ENCODE data around the gene NUP54. TPM values are rescaled to one million over a fixed set of nuclear protein-coding genes. Genes with fewer than 3 reads are reported as not detected.

NUP54 gene
- 70.4 TPM for polyA plus RNA-seq (2013, experiment 1 of 2)
- 69.4 TPM for polyA plus RNA-seq (2013, experiment 2 of 2)

GRCh38 chr4:76148142-76148865 is at the start of gene NUP54:
NUP54 (minus strand) TSS chr4:76148397; CDS start chr4:76148374, 23 bp downstream.
- peak within 1 kb of the TSS; percentile 80 for H2AK5ac ChIP-seq (ENCODE audit: low read length)
- H3K4me1 ChIP-seq (ENCODE audit: control insufficient read depth, low read depth, low read length) = no peaks in the 10 kb centered on the region
- peaks cover 31% of the 10 kb centered on the region for H3K79me2 ChIP-seq (ENCODE audit: control insufficient read depth, insufficient read depth, low read length)
- no CpG with 5 or more reads among the region's 47 CpGs for WGBS (ENCODE audit: extremely low coverage, insufficient coverage, low lambda C conversion rate)
- DNase-seq = peak; percentile 98
- H3K23ac ChIP-seq (ENCODE audit: low read length) = no peak within 1 kb of the TSS
- H3K36me3 ChIP-seq (ENCODE audit: control insufficient read depth, insufficient read depth, low read length) = no peaks in the 10 kb centered on the region
- H2BK15ac ChIP-seq (replicated peaks; ENCODE audit: low read depth) = no peak within 1 kb of the TSS
- no peak within 1 kb of the TSS for H4K5ac ChIP-seq (ENCODE audit: low read length)
- peaks cover 3% of the 10 kb centered on the region for H3K79me1 ChIP-seq (ENCODE audit: low read length)
- H3K56ac ChIP-seq (ENCODE audit: low read length) = peak within 1 kb of the TSS; percentile 95
- H3K27ac ChIP-seq (ENCODE audit: low read depth, low read length) = peak within 1 kb of the TSS; percentile 92
- peak within 1 kb of the TSS; percentile 97 for H3K4me3 ChIP-seq (ENCODE audit: low read length)
- peak within 1 kb of the TSS; percentile 99 for H3K18ac ChIP-seq (ENCODE audit: low read length)
- H3K4me2 ChIP-seq (ENCODE audit: low read length) = peak within 1 kb of the TSS; percentile 90
- peak within 1 kb of the TSS; percentile 97 for H3K9ac ChIP-seq (ENCODE audit: low read length)
- no peak within 1 kb of the TSS for H2BK120ac ChIP-seq (ENCODE audit: low read depth, low read length)
- no peak within 1 kb of the TSS for H4K8ac ChIP-seq (ENCODE audit: low read depth, low read length)
- H2BK5ac ChIP-seq (ENCODE audit: low read length) = peak within 1 kb of the TSS; percentile 56
- no peaks in the 10 kb centered on the region for H3K27me3 ChIP-seq (ENCODE audit: insufficient read depth, low read length, poor library complexity)
- peak within 1 kb of the TSS; percentile 60 for H3K4ac ChIP-seq (ENCODE audit: low read depth, low read length)

GRCh38 chr4:76197031-76197743 is 49.0 kb upstream of the NUP54 start:
- no peak overlapping the region for H3K4me3 ChIP-seq (ENCODE audit: low read length)
- no peak overlapping the region for H2BK15ac ChIP-seq (replicated peaks; ENCODE audit: low read depth)
- no peaks in the 10 kb centered on the region for H3K4me1 ChIP-seq (ENCODE audit: control insufficient read depth, low read depth, low read length)
- no peak for DNase-seq
- H4K8ac ChIP-seq (ENCODE audit: low read depth, low read length) = no peak overlapping the region
- no peak overlapping the region for H3K56ac ChIP-seq (ENCODE audit: low read length)
- no peak overlapping the region for H4K5ac ChIP-seq (ENCODE audit: low read length)
- H2BK5ac ChIP-seq (ENCODE audit: low read length) = no peak overlapping the region
- no peak overlapping the region for H2BK120ac ChIP-seq (ENCODE audit: low read depth, low read length)
- no peak overlapping the region for H3K9ac ChIP-seq (ENCODE audit: low read length)
- no peaks in the 10 kb centered on the region for H3K79me2 ChIP-seq (ENCODE audit: control insufficient read depth, insufficient read depth, low read length)
- no peak overlapping the region for H3K23ac ChIP-seq (ENCODE audit: low read length)
- no peak overlapping the region for H3K27ac ChIP-seq (ENCODE audit: low read depth, low read length)
- H3K18ac ChIP-seq (ENCODE audit: low read length) = no peak overlapping the region
- H3K4ac ChIP-seq (ENCODE audit: low read depth, low read length) = no peak overlapping the region
- H3K4me2 ChIP-seq (ENCODE audit: low read length) = no peak overlapping the region
- H3K36me3 ChIP-seq (ENCODE audit: control insufficient read depth, insufficient read depth, low read length) = no peaks in the 10 kb centered on the region
- no peaks in the 10 kb centered on the region for H3K27me3 ChIP-seq (ENCODE audit: insufficient read depth, low read length, poor library complexity)
- no CpG with 5 or more reads among the region's 10 CpGs for WGBS (ENCODE audit: extremely low coverage, insufficient coverage, low lambda C conversion rate)
- H3K79me1 ChIP-seq (ENCODE audit: low read length) = no peaks in the 10 kb centered on the region
- no peak overlapping the region for H2AK5ac ChIP-seq (ENCODE audit: low read length)

- no peaks in the 10 kb centered on the region for H3K4me1 ChIP-seq (ENCODE audit: control insufficient read depth, low read depth, low read length)
- no CpG with 5 or more reads among the region's 2 CpGs for WGBS (ENCODE audit: extremely low coverage, insufficient coverage, low lambda C conversion rate)
Measured at GRCh38 chr4:76196376-76196775, 48.2 kb upstream of the NUP54 start.

GRCh38 chr4:76195326-76195725 is 47.1 kb upstream of the NUP54 start:
- Histone ChIP-seq H2BK5ac (ENCODE audit: low read length) (no peak overlapping the region), H3K79me1 (ENCODE audit: low read length) (no peaks in the 10 kb centered on the region), H3K79me2 (ENCODE audit: control insufficient read depth, insufficient read depth, low read length) (no peaks in the 10 kb centered on the region), H4K8ac (ENCODE audit: low read depth, low read length) (no peak overlapping the region), H2BK15ac (replicated peaks; ENCODE audit: low read depth) (no peak overlapping the region), H3K27ac (ENCODE audit: low read depth, low read length) (no peak overlapping the region), H3K56ac (ENCODE audit: low read length) (no peak overlapping the region), H4K5ac (ENCODE audit: low read length) (no peak overlapping the region), H3K23ac (ENCODE audit: low read length) (no peak overlapping the region), H3K4me2 (ENCODE audit: low read length) (no peak overlapping the region), H3K18ac (ENCODE audit: low read length) (no peak overlapping the region), H3K4me3 (ENCODE audit: low read length) (no peak overlapping the region), H3K9ac (ENCODE audit: low read length) (no peak overlapping the region), H3K36me3 (ENCODE audit: control insufficient read depth, insufficient read depth, low read length) (no peaks in the 10 kb centered on the region), H2BK120ac (ENCODE audit: low read depth, low read length) (no peak overlapping the region), H3K4me1 (ENCODE audit: control insufficient read depth, low read depth, low read length) (no peaks in the 10 kb centered on the region), H2AK5ac (ENCODE audit: low read length) (no peak overlapping the region), H3K4ac (ENCODE audit: low read depth, low read length) (no peak overlapping the region), H3K27me3 (ENCODE audit: insufficient read depth, low read length, poor library complexity) (no peaks in the 10 kb centered on the region)
- no peak for DNase-seq
- WGBS (ENCODE audit: extremely low coverage, insufficient coverage, low lambda C conversion rate) = no CpG with 5 or more reads among the region's 3 CpGs

More at GRCh38 chr4:76196376-76196775, 48.2 kb upstream of the NUP54 start:
- Histone ChIP-seq H3K36me3 (ENCODE audit: control insufficient read depth, insufficient read depth, low read length) (no peaks in the 10 kb centered on the region), H4K5ac (ENCODE audit: low read length) (no peak overlapping the region), H2BK5ac (ENCODE audit: low read length) (no peak overlapping the region), H3K4me2 (ENCODE audit: low read length) (no peak overlapping the region), H3K4me3 (ENCODE audit: low read length) (no peak overlapping the region), H3K79me2 (ENCODE audit: control insufficient read depth, insufficient read depth, low read length) (no peaks in the 10 kb centered on the region), H3K56ac (ENCODE audit: low read length) (no peak overlapping the region), H3K27ac (ENCODE audit: low read depth, low read length) (no peak overlapping the region), H2AK5ac (ENCODE audit: low read length) (no peak overlapping the region), H3K4ac (ENCODE audit: low read depth, low read length) (no peak overlapping the region), H2BK15ac (replicated peaks; ENCODE audit: low read depth) (no peak overlapping the region), H4K8ac (ENCODE audit: low read depth, low read length) (no peak overlapping the region), H2BK120ac (ENCODE audit: low read depth, low read length) (no peak overlapping the region), H3K18ac (ENCODE audit: low read length) (no peak overlapping the region), H3K23ac (ENCODE audit: low read length) (no peak overlapping the region), H3K9ac (ENCODE audit: low read length) (no peak overlapping the region), H3K79me1 (ENCODE audit: low read length) (no peaks in the 10 kb centered on the region), H3K27me3 (ENCODE audit: insufficient read depth, low read length, poor library complexity) (no peaks in the 10 kb centered on the region)
- DNase-seq = no peak

- Histone ChIP-seq H3K23ac (ENCODE audit: low read length) (no peak overlapping the region), H3K27me3 (ENCODE audit: insufficient read depth, low read length, poor library complexity) (no peaks in the 10 kb centered on the region), H2BK120ac (ENCODE audit: low read depth, low read length) (no peak overlapping the region), H2BK15ac (replicated peaks; ENCODE audit: low read depth) (no peak overlapping the region), H3K4me3 (ENCODE audit: low read length) (no peak overlapping the region), H3K27ac (ENCODE audit: low read depth, low read length) (no peak overlapping the region), H2AK5ac (ENCODE audit: low read length) (no peak overlapping the region), H3K4ac (ENCODE audit: low read depth, low read length) (no peak overlapping the region), H3K18ac (ENCODE audit: low read length) (no peak overlapping the region), H3K79me2 (ENCODE audit: control insufficient read depth, insufficient read depth, low read length) (no peaks in the 10 kb centered on the region), H3K79me1 (ENCODE audit: low read length) (no peaks in the 10 kb centered on the region), H3K56ac (ENCODE audit: low read length) (no peak overlapping the region), H4K8ac (ENCODE audit: low read depth, low read length) (no peak overlapping the region), H3K4me1 (ENCODE audit: control insufficient read depth, low read depth, low read length) (no peaks in the 10 kb centered on the region), H2BK5ac (ENCODE audit: low read length) (no peak overlapping the region), H3K36me3 (ENCODE audit: control insufficient read depth, insufficient read depth, low read length) (no peaks in the 10 kb centered on the region), H3K4me2 (ENCODE audit: low read length) (no peak overlapping the region), H4K5ac (ENCODE audit: low read length) (no peak overlapping the region), H3K9ac (ENCODE audit: low read length) (no peak overlapping the region)
- no CpG with 5 or more reads among the region's 2 CpGs for WGBS (ENCODE audit: extremely low coverage, insufficient coverage, low lambda C conversion rate)
- DNase-seq = no peak
Measured at GRCh38 chr4:76194325-76194724, 46.1 kb upstream of the NUP54 start.

Measured in mesendoderm (in vitro differentiated cells).